ENCODE results near the gene PKHD1.

DNA sequence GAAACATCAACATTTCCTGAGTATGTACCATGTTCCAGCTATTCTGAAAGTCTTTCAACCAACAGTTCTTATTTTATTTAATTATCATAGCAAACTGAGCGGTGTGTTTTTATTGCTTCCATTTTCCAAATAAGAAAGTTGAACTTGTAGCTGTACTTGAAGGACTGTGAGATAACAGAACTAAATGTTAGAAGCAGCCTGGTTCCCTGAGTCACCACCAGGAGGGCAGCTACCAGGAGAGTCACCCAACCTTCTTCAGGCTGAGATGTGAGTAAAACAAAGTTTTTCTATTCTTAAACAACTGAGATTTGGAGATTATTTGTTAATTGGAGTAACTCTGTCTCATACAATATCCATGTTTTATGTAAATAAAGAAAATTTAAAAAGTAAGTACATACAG, 403.4 kb downstream of the PKHD1 start:
- TF ChIP-seq CTCF (IDR thresholded peaks at IDR 0.05; ENCODE audit: low read length) (no peak), EZH2 (IDR thresholded peaks at IDR 0.05; ENCODE audit: borderline replicate concordance, low read length) (no peak)

Measured in OCI-LY1 (cell line).